Stimulated activated CD4-positive, alpha-beta T cell treated with anti-CD3 and anti-CD28 coated beads, Interleukin-1b, Interleukin-23, amount 100 ng/mL, for 1 hour (primary cell): Measurements from ENCODE around the gene LCLAT1.

Source experiments
- DNase-seq, 2 donors: peaks; one replicate each; pipeline ENCODE4 v3.0.0-alpha.2; 2020; ENCODE audit warnings: low read depth in 2 of 2

LCLAT1 gene

GRCh38 chr2:30514848-30515435 lies 67.9 kb downstream of the LCLAT1 start:
- no peak for DNase-seq

GRCh38 chr2:30516166-30516565 lies 69.1 kb downstream of the LCLAT1 start:
- DNase-seq = no peak

DNA sequence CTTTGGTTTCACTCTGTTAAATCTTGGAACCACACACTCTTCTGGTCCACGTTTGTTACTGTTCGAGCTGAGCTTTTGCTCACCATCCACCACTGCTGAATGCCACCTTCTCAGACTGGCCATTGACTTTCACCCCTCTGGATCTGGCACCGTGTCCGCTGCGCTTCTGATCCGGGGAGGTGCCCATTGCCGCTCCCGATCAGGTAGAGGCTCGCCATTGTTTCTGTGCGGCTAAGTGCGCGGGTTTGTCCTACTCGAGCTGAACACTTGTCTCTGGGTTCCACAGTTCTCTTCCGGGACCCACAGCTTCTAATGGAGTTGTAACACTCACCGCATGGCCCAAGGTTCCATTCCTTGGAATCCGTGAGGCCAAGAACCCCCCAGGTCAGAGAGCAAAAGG lies 72.8 kb downstream of the LCLAT1 start:
- DNase-seq = no peak

DNA sequence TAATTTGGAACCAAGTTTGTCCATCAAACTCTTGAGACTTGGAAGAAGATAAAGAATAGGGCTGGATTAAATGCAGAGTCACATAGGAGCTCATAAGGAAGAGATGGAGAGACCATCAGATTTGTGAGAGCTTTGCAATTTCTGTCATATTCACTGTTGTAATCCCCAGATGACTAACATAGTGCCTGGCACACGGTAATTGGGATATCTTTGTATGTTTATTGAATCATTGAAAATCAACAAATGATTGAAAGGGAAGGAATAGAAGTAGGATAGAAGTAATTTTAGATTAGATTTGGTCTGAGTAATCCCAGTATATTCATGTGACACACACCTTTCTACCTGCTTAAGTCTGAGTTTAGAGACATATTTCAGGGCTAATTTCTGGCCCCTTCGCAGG lies 75.4 kb downstream of the LCLAT1 start:
- no peak for DNase-seq

DNA sequence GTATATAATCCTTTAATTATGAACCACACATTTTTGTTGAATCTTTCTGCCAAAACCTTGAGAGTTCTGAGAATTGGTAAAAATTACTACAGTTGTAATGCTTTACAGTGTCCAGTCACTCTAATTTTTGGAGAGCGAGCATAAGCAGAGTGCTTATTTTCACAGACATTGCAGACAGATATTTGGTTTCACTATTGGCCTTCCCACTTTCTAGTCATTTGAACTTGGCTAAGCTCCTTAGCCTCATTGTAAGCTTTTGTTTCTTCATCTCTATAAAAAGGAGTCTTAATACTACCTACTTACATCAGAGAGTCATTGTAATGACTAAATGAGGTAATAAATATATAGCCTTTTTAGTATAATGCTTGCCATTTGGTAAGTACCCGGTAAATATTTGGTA lies 80.4 kb downstream of the LCLAT1 start:
- no peak for DNase-seq

DNA sequence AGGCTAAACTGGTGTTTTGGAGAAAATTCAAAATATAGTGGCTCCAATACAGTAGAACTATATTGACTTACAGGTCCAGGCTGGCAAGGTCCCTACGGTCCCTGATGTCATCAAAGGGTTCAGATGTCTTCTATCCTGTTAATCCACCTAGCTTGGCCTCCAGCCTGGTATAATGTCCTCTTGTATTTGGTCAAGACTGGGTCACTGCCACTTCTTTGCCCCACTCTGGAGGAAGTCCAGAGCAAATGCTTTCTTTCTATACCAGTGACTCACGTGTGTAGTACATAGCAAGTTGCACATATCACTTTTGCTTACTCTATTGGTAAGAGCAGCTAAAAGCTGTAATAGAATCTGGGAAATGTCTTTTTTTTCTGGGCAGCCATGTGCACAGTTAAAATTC lies 80.8 kb downstream of the LCLAT1 start:
- no peak for DNase-seq

GRCh38 chr2:30530346-30530745 lies 83.3 kb downstream of the LCLAT1 start:
- DNase-seq = no peak

GRCh38 chr2:30541680-30542079 lies 94.6 kb downstream of the LCLAT1 start:
- no peak for DNase-seq

DNA sequence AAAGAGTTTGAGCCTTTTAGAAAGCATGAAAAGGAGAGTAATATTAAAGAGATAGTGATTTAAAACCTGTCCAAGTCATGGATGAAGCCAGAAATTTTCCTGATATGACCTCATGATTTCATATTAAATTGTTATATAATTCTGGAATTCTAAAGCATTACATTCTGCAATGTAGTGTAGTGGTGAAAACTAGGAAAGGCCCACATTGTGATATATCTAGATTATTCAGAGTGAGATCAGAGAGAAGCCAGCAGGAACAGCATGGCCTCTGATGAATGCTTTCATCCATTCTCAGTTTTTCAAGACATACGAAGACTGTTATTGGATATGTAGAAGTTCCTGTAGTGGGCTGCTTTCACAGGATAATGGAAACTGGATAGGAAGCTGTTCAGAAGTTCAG lies 98.8 kb downstream of the LCLAT1 start:
- no peak for DNase-seq

- no peak for DNase-seq
These were observed 101.3 kb downstream of the LCLAT1 start for GRCh38 chr2:30548386-30548785.

GRCh38 chr2:30549096-30549495 lies 102.0 kb downstream of the LCLAT1 start:
- no peak for DNase-seq

DNA sequence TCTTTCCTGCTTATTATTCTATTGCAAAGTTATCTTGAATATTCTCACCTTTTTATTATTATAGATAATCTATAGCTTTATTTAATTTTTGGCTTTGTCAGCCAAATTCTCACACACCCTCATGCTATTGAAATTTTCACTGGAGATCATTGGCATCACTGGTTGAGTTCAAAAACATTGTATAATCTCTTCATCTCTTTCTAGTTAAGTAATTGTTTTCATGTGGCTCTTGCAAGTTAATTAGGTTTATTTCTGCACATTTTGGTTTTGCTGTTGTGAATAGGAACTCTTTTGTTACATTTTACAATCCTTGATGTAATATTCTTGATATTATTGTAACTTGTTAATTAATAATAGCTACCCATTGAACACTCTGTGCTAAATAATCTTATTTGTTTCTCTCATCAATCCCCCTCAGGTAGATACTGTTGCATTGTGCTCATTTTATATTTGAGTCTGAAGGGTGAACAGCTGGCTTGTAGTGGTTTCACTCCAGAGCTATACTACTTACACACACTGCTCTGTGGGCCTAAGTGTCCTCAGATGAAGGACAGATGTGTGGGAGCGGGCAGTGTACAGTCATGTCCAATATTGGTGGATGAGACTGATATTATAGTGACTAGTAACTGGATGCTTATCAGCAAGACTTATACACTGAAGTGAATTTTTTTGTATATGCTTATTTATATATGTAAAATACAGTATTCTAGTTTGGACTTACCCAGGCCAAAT lies 112.7 kb downstream of the LCLAT1 start:
- DNase-seq = no peak

DNA sequence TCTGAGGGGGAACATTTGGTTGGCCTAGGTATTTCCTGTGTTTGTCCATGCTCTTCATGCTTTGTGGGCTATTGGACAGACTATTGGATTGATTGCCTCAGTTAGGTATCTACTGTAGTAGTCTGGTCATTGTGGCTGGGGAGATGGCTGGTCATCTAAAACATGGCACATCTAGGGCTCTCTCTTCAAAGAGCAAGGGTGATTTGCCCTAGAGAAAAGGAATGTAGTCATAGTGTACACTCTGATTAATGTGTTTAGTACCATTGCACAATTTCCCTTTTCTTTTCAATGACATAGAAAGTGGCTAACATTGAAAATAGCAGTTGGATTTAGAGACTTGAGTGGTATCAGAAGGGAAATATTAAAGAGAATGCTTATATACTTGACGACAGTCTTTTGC lies 114.3 kb downstream of the LCLAT1 start:
- no peak for DNase-seq

GRCh38 chr2:30565851-30566358 lies 118.9 kb downstream of the LCLAT1 start:
- DNase-seq = no peak

DNA sequence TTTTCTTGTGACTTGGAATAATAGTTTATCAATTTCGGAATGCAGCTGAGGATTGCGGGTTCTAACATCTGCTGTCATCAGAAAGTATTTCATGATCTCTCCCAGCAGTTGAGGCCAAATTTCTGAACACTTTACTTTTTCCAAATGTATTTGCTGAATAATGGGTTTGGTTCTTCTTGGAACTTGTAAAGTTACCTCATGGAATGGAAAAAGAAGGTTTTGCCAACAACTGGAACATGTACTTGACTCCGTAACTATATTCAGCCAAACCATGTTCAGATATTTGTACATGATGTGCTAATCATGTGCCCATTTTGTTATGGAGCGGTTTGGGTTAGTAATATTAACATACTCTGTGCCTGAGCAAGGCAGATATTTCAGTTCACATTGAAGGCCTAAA lies 119.6 kb downstream of the LCLAT1 start:
- no peak for DNase-seq

- no peak for DNase-seq
These were observed 120.3 kb downstream of the LCLAT1 start for GRCh38 chr2:30567317-30567716.

GRCh38 chr2:30569946-30570345 lies 122.9 kb downstream of the LCLAT1 start:
- DNase-seq = no peak

DNA sequence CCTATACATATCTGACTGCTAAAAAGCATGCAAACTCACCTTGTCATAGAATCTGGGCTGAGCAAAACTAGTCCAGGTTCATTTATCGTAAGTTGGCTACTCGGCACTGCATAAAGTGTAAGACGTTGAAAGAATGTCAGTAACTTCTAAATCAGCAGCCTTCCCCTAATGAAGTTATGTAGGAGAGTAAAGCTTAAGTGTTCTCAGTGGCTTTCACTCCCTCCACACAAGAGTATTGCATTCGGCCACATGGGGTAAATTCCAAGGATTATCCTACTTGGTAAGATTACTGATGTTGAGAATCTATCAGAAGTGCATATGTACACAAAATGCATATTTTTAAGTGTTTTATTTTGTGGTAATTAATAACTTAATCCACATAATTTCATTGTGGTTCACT lies 130.1 kb downstream of the LCLAT1 start:
- no peak for DNase-seq

DNA sequence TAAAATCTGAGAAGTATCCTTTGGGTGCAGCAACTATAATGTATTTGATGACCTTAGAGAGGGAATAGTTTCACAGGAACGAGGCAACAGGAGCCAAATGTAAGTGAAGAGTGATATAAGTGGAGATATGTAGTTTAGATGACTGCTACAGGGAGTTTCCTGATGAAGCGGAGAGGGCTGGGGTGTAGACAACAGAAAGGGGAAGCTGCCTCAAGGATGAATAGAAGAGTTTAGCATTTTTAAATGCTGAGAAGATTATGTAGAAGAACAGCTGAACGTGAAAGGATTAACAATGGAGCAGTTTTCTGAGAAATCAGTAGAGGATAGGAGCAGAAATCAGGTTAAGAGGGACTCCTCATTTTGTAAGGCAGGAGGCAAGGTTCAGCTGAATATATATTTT lies 133.3 kb downstream of the LCLAT1 start:
- DNase-seq = no peak

GRCh38 chr2:30582521-30582920 lies 135.5 kb downstream of the LCLAT1 start:
- no peak for DNase-seq

DNA sequence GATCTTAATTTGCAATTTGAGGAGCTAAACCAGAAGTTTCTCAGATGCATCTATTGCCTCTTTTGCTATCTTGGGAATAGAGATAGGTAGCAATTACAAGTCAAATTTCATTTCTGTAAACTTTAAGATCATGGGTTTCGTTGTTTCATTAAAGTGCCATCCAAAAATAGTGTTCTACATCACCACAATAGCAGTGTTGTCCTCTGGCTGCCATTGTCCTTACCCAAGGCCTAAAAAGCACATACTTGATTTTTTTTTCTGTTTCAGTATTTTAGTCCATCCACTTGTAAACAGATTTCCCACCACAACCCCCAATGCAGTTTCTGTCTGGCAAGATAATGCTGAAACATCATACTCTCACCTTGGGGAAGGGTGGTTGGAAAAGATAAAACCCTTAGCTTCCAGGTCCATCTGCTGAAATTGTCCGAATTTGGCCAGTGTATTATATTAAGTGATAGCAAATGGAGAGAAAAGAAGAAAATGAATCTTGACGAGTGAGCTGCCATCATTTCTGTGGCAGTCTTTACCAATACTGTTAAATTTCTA lies 136.2 kb downstream of the LCLAT1 start:
- DNase-seq = no peak

DNA sequence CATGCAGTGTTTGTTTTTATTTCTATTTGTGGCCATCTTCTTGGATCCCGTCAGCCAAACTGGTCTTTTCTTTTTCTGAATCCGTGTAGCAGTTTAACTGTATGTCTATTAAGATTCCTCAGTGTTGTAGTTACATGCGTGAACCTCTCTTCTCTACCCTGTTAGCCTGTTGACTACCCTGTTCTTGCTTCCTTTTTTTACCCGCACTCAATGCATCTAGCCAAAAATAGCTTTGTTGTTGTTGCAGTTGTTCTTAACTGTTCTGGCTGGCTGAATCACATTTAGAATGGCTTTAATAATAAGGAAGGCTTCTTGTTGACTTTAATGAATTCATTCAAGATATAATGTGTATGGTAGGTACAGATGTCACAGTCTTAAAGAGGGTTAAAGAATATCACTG lies 137.1 kb downstream of the LCLAT1 start:
- no peak for DNase-seq

GRCh38 chr2:30588994-30589393 lies 141.9 kb downstream of the LCLAT1 start:
- DNase-seq = no peak
